Prostate gland (tissue), 2 donors: ENCODE results near the gene GAS1.
A peak's percentile ranks its signal among the peaks of the same experiment; 100 is the strongest.

Experiments used
- POLR2A ChIP-seq: fragments of 450-650 bp; IDR thresholded peaks from one replicate; pipeline ENCODE4 v1.6.1; 2016; ENCODE audit warnings: antibody characterized with exemption, mild to moderate bottlenecking
- POLR2AphosphoS5 ChIP-seq: sonication (generic); formaldehyde crosslinking; IDR thresholded peaks from one replicate; pipeline ENCODE4 v1.6.1; 2017; ENCODE audit warnings: antibody characterized with exemption
- TF ChIP-seq, protein P1 (sequence below), 4 experiments: fragments of 200-600 bp in 2 of 4; fragments of 450-650 bp in 2 of 4; sonication (generic) in 2 of 4; IDR thresholded peaks; 1 replicate in 3 of 4; 2 replicates in 1 of 4; pipeline ENCODE4 v1.5.1; 2016 to 2019; ENCODE audit warnings: antibody characterized with exemption in 4 of 4, mild to moderate bottlenecking in 2 of 4, moderate library complexity in 2 of 4

DNA sequence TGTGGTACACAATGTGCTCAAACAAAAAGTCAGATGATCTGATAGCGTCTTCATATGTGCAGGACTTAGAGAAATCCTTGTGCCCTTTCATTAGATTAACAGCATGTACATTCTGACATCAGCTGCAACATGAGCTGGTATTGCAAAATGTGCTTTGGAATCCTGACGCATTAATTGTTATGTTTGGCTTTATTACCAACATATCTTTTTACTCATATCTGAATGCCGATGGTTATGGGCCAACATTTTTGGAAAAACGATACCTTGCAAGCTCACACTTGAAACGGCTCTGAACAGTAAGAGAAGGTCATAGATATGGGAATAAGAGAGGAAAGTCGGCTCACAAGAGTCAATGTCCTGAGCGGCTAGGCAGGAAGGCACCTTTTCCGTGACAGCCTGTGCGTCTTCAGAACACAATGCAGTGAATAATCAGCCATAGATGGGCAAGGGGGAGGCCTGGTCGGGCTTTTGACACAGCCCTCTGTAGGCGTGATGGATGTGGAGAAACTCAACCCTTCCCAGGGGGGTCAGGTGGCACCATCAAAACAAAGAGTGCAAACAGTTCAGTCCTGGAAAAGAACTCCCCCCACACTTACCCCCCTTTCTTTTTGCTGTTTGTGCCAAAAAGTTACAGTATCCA is 36.4 kb upstream of the GAS1 start:
- TF ChIP-seq, protein P1, sequence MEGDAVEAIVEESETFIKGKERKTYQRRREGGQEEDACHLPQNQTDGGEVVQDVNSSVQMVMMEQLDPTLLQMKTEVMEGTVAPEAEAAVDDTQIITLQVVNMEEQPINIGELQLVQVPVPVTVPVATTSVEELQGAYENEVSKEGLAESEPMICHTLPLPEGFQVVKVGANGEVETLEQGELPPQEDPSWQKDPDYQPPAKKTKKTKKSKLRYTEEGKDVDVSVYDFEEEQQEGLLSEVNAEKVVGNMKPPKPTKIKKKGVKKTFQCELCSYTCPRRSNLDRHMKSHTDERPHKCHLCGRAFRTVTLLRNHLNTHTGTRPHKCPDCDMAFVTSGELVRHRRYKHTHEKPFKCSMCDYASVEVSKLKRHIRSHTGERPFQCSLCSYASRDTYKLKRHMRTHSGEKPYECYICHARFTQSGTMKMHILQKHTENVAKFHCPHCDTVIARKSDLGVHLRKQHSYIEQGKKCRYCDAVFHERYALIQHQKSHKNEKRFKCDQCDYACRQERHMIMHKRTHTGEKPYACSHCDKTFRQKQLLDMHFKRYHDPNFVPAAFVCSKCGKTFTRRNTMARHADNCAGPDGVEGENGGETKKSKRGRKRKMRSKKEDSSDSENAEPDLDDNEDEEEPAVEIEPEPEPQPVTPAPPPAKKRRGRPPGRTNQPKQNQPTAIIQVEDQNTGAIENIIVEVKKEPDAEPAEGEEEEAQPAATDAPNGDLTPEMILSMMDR (IDR thresholded peaks at IDR 0.05), result no peak
- TF ChIP-seq POLR2A (no peak), POLR2AphosphoS5 (peak; percentile 95)
